NOMO-1 treated with dmso at 0.1 percent for 144 hours (cell line): ENCODE results near the gene CATSPER3.

Source experiments
- DNase-seq: peaks from one replicate; lab custom pipeline; 2025; ENCODE audit not compliant: unreplicated experiment; lab: John Stamatoyannopoulos, UW

Gene CATSPER3

GRCh38 chr5:134967607-134968006 is at the start of gene CATSPER3:
CATSPER3 (plus strand) TSS chr5:134967907; CDS start chr5:134967992, 85 bp downstream.
- DNase-seq = no peak

DNA sequence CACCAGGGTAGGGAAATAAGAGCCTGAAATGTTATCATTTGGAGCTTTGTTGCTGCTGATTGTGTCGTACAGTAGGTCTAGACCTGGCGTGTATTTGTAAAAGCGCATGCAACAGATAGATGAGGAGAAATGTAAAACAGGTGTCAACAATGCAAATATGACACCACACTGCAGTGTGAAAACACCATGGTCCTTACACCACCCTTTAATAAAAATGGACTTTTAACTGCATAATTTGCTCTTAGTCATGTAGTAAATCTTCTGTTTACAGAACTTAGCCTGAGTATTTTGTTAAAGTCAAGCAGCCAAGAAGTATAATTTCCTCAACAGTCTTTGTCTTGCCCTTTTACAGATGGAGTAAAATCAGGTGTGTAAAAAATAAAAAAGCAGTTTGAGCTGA is 48.8 kb upstream of the CATSPER3 start:
- DNase-seq = no peak

- DNase-seq = no peak
Observed at GRCh38 chr5:134920848-134921575, 46.7 kb upstream of the CATSPER3 start.

DNA sequence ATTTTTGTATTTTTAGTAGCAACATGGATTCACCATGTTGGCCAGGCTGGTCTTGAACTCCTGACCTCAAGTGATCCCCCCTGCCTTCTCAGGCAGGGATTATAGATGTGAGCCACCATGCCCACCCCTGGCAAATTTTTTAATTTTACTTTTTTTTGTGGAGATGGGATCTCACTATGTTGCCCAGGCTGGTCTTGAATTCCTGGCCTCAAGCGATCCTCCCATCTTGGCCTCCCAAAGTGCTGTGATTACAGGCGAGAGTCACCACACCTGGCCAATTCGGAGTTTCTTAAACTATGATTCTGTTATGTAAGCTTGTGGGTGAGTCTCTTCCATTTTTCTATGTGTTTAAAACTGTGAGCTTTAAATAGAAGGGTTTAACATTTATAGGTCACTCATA is 35.2 kb upstream of the CATSPER3 start:
- DNase-seq = no peak

DNA sequence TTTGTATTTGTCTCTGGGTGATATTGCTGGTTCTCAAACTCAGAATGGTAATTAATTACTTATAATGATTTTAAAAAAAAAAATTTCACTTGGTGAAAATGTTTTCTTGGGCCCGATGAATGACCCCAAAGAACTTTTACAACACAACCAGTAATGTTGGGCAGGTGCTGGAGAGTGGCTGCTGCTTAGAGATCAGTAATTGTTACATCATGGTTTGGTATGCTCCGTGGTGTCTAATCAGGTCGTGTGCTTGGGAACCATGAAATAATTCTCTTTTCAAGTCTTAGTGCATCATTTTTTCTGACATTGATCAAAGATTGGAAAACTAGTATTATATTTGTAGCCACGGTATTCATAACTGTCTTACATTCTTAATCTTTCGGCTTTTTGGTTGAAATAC is 33.5 kb upstream of the CATSPER3 start:
- no peak for DNase-seq

DNA sequence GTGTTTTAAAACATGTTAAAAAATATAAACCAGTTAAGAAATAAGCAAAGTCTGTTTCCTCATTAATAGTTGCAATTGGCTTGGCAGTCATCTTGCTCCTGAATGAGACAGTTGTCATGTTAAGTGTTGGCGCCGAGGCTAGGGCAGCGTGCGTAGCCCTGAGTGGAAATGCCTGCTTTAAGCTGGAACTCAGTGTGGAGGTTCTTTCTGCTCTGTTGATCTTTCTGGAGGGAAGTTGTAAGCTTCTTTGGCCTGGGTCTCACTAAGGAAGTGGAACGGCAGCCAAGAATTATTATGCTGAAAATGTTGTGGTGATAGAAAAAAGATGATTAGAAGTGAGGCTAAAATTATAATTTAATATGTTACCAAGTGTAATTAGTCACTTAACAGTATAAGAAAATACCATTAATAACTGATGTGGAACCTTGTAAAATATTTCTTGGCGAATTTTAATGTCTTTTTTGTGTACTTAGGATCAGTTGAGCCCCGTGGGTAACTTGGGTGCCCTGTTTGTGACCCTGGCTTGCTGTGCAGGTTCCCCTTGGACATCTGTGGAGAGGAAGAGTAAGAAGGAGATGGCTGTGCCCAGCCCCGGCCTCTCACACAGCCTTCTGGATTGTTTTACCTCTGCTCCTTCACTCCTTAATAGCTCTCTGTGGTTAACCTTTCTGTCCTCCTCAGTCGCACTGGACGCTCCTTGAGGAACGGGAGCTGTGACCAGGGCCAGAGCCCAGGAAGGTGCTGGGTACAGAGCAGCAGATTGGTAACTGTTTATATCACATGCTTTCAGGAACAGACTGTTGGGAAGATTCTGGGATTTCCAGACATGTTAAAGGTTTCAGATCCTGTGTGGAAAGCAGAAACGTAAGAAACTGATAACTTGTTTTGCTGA is 31.8 kb upstream of the CATSPER3 start:
- no peak for DNase-seq

GRCh38 chr5:134937526-134937925 is 30.2 kb upstream of the CATSPER3 start:
- DNase-seq = no peak

- DNase-seq = no peak
Observed at GRCh38 chr5:134938030-134938429, 29.7 kb upstream of the CATSPER3 start.

DNA sequence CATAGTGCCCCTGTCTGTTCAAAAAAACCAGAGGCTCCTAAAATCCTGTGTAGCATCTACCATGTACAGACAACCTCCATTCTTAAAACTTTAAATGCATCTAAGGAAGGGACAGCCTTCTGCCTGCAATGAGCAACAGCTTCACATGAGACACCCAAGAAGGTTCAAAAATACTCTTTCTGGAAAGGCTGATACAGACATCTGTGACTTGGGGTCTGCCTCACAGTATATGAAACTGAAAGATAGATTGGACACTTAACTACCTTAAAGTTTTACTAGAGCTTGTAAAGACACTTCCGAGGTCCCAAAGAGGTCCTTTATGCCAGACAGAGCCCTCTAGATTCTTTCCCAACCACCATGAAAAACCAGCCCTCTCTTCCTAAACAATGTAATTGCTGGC is 28.2 kb upstream of the CATSPER3 start:
- no peak for DNase-seq

DNA sequence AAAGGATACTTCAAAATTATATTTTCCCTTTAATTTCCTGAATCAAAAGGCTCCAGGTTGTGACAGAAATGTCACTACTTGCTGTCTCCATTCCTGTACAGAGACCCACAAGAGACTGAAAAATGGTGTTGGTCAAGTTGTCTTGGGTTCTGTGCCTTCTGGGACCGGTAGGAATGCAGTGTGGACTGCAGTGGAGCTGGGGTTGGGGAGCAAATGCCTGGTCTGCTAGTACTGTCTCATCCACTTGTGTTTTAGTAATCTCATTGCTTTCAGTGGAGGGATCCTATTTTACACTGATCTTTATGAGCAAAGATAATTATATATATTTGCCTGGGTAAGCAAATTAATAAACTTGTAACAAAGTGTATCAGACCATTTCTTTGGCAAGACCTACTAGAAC is 24.2 kb upstream of the CATSPER3 start:
- no peak for DNase-seq

DNA sequence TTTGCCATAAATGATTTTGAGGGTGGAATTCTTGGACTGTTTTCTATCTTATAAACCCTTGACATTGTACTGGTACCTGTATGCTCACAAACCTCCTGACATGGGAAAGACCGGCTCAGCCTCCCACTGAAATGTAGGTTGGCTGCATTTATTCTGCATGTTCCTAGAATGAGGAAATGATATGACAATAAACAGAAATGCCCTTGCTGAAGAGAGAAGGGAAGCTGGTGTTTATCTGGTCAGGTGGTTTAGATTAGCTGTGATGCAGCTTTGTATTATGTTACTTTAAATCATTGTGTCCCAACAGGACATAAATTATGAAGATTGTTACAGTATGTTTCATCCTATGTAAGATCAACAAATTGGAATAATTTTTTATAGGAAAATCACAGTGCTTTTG is 23.1 kb upstream of the CATSPER3 start:
- DNase-seq = no peak

DNA sequence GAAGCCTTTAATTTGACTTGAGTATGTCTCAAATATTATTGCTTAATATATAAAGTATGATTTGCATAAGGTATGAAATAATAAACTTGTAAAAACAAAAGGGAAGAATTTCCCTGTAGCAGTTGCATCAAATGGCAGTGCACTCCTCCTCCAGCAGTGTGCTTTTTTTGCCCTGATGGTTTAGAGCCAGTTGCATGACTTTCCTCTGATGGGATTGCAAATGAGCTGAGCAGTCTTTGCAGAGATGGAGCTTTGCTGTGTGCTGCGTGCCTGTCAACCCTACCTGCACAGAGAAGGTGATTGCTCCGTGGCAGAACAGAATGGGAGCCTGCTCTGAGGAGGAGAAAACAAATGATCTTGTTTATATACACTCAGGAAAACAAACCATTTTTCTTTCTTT is 22.7 kb upstream of the CATSPER3 start:
- DNase-seq = no peak

DNA sequence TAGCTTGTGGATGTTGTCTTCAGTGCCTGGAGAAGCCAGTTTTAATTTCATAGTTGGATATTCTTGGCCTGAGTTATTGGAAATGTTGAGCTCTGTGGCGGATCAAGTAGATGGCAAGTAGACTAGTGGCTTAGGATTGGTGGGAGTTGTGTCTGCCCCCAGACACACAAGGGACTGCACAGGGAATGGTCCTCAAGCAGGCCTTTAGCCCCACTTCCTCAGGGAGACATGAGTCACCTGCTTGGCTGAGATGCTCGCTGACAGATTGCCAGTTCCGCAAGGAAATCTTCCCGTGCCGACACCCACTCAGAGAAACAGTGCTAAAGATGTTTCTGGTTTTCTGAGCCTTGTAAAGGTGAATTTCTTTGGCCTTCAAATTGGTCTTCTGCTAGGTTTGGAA is 18.8 kb upstream of the CATSPER3 start:
- no peak for DNase-seq

GRCh38 chr5:134949316-134949715 is 18.4 kb upstream of the CATSPER3 start:
- no peak for DNase-seq

DNA sequence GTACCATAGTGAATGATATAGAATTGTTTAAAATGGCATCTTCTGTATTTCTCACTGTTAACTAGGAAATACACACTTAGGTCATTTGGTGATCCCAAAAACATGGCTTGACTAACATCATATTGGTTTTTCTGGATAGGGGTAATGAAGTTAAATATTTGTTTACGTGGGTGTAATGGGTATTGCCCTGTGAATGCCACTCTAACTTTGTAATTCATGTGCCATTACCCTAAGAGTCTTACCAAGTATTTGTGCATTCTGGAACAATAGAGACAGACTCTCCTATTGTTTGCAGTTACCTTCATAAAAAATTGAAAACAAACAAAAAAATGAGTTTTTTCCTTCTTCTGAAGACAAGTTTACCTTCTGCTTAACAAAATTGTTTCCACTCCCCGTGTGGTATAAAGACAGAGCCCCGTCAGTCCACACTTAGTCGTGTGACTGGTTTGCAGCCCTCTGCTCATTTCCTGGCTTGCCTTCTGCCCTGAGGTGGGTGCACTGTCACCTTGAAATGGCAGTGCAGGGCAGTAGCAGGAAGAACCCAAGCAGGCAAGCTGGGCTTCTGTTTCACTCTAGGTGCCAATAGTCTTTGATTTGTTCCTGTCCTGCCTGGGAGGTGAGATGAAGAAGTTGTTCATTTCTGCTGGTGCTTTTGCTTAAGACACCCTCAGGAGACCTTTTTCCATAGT is 9.6 kb upstream of the CATSPER3 start:
- DNase-seq = no peak

DNA sequence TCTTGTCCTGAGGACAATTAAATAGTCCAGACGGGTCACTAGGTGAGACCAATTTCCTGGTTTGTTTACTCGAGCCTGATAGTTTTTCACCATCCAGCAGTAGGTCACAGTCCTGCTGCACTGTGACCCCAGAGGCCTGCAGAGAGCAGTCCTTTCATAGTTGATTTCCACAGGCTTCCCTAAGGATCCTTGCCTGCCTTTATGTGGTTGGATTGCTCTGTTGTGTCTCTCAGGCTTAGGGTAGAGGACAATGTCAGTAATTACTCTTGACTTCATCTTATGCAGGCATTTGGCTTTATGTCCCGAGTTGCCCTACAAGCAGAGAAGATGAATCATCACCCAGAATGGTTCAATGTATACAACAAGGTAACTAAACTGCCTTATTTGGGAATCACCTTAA is 9.0 kb upstream of the CATSPER3 start:
- DNase-seq = no peak

GRCh38 chr5:134963098-134963497 is 4.6 kb upstream of the CATSPER3 start:
- DNase-seq = no peak

- no peak for DNase-seq
Observed at GRCh38 chr5:134964359-134965270, 3.1 kb upstream of the CATSPER3 start.

GRCh38 chr5:134965271-134965825 is 2.4 kb upstream of the CATSPER3 start:
- DNase-seq = no peak

GRCh38 chr5:134968055-134968454 is 348 bp downstream of the CATSPER3 start:
- no peak for DNase-seq
